Right lobe of liver (tissue), 4 donors: ENCODE results near the gene AURKAIP1.

ENCODE experiments used
- POLR2A ChIP-seq: fragments of 450-650 bp; IDR thresholded peaks from one replicate; pipeline ENCODE4 v1.6.1; 2017; ENCODE audit warnings: antibody characterized with exemption, mild to moderate bottlenecking
- TF ChIP-seq, protein P1 (sequence below), 4 donors: fragments of 200-600 bp in 3 of 4; fragments of 450-650 bp in 1 of 4; IDR thresholded peaks; one replicate each; pipeline versions ENCODE4 v1.5.1 to v1.8.0; 2016 to 2022; ENCODE audit warnings: antibody characterized with exemption in 4 of 4, mild to moderate bottlenecking in 2 of 4
- donor health status: DM: no; HTN: no; CAD: no.
- donor health status: DM: no; HTN: no; CAD: no.
- donor health status: DM: no; HTN: yes; CAD: no.

GRCh38 chr1:1407636-1408318 is 32.8 kb upstream of the AURKAIP1 start:
- no peak for TF ChIP-seq POLR2A
- TF ChIP-seq, protein P1, sequence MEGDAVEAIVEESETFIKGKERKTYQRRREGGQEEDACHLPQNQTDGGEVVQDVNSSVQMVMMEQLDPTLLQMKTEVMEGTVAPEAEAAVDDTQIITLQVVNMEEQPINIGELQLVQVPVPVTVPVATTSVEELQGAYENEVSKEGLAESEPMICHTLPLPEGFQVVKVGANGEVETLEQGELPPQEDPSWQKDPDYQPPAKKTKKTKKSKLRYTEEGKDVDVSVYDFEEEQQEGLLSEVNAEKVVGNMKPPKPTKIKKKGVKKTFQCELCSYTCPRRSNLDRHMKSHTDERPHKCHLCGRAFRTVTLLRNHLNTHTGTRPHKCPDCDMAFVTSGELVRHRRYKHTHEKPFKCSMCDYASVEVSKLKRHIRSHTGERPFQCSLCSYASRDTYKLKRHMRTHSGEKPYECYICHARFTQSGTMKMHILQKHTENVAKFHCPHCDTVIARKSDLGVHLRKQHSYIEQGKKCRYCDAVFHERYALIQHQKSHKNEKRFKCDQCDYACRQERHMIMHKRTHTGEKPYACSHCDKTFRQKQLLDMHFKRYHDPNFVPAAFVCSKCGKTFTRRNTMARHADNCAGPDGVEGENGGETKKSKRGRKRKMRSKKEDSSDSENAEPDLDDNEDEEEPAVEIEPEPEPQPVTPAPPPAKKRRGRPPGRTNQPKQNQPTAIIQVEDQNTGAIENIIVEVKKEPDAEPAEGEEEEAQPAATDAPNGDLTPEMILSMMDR (IDR thresholded peaks at IDR 0.05) = no peak
